AG09309 (cell line): ENCODE measurements around the gene ARHGEF6.
"Not testable (repeated sequence)": the region's sequence is repeated elsewhere in the genome, so short reads cannot be mapped to it uniquely, and the experiment has no call there.

Experiments used
- DNase-seq: peaks from one replicate; pipeline ENCODE4 v3.0.0-alpha.2; 2010; ENCODE audit warnings: low read depth
- H3K4me3 ChIP-seq: 2 replicates; pipeline ENCODE4 v1.5.1; 2011; ENCODE audit warnings: mild to moderate bottlenecking, low read depth, low read length, moderate library complexity; ENCODE audit not compliant: control insufficient read depth
- TF ChIP-seq, protein P1 (sequence below): IDR thresholded peaks from 2 replicates; pipeline ENCODE4 v1.5.1; 2011; ENCODE audit warnings: mild to moderate bottlenecking, low read depth, low read length, inconsistent platforms; ENCODE audit not compliant: insufficient read depth, control insufficient read depth; ENCODE audit errors: missing control alignments

The ARHGEF6 gene

DNA sequence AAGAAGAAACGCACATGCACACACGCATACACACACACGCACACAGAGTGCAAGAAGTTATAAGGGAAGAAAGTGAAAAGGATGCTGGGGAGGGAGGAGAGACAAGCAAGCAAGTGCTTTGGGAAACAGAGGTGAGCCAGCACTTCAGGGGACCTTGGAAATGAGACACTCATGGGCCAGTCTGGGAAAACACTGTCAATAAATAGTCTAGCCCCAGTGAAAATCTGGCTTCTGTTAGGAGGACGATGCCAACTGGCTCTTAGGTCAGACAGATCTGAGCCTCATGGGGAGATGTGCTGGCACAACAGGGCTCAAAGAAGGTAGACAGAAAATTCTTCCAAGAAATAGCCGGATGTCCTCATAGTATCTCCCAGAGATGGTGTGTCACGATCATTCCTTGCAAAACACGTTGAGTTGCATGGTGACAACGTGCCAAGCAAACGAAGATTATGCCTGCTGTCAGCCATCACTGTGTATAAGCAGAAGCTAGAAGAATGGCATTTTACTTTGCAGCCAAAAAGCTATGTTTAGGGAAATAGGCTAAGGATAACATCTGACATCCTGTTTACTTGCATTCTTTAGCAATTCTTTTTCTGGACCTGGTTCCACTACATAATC, 557 bp upstream of the ARHGEF6 start:
- H3K4me3 ChIP-seq, result no peak overlapping the region
- no peak for DNase-seq
- TF ChIP-seq, protein P1, sequence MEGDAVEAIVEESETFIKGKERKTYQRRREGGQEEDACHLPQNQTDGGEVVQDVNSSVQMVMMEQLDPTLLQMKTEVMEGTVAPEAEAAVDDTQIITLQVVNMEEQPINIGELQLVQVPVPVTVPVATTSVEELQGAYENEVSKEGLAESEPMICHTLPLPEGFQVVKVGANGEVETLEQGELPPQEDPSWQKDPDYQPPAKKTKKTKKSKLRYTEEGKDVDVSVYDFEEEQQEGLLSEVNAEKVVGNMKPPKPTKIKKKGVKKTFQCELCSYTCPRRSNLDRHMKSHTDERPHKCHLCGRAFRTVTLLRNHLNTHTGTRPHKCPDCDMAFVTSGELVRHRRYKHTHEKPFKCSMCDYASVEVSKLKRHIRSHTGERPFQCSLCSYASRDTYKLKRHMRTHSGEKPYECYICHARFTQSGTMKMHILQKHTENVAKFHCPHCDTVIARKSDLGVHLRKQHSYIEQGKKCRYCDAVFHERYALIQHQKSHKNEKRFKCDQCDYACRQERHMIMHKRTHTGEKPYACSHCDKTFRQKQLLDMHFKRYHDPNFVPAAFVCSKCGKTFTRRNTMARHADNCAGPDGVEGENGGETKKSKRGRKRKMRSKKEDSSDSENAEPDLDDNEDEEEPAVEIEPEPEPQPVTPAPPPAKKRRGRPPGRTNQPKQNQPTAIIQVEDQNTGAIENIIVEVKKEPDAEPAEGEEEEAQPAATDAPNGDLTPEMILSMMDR, result no peak

DNA sequence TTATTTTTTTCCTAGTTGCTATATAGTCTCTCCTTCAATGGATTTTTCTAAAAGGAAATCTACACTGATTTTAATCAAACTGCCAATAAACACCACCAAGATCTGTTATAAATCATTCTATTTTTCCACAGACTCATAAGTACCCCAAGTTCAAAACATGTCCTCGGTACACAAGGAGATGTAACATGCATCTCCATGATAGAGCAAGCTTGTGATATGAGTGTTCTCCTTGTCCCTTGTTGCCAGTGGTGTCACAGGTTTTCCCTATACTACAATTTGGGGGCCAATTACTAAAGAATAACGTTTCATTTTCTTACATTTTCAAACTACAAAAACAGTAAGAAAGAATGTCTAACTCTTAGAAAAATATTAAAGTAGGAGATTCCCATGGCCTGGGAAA, 491 bp downstream of the ARHGEF6 start:
- DNase-seq, result no peak
- TF ChIP-seq, protein P1, result no peak
- no peak overlapping the region for H3K4me3 ChIP-seq

DNA sequence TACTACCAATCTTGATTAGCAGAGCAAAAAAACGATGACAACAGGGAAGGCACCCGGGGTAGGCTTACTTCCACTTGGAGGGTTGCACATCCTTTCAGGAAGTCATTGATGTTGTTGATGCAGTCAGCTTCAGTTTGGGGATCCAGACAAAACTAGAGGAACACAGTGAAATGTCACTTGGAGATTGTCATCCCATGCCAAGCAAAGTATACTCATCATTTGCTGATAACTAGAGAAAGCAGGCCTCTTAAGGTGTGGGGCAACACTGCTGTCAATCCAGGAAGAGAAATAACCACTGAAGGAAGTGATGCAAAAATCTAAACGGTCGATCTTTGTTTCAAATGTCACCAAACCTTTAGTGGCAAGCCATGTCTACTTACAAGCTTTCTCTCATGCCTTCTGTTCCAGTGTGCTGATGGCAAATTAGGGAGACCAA, 1.4 kb downstream of the ARHGEF6 start:
- TF ChIP-seq, protein P1, result no peak
- DNase-seq, result no peak
- no peak overlapping the region for H3K4me3 ChIP-seq

DNA sequence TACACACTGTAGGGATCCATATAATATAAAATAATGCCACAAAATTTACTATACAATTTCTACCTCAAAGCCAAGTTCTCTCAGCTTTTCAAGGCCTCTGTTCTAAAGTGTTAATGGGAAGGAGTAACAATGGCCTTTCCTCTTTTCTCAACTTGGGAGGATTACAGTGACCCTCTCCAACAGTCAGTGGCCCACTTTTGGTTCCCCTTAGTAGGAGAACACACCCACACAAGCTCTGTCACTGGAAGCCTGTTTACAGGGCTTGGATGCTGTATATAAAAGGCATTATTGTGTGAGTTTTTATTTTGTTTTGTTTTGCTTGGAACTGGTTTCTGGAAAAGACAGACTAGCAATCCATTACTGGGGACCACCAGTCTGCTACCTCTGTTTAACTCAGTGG, 1.8 kb downstream of the ARHGEF6 start:
- DNase-seq, result no peak
- H3K4me3 ChIP-seq, result no peak overlapping the region
- TF ChIP-seq, protein P1, result no peak

DNA sequence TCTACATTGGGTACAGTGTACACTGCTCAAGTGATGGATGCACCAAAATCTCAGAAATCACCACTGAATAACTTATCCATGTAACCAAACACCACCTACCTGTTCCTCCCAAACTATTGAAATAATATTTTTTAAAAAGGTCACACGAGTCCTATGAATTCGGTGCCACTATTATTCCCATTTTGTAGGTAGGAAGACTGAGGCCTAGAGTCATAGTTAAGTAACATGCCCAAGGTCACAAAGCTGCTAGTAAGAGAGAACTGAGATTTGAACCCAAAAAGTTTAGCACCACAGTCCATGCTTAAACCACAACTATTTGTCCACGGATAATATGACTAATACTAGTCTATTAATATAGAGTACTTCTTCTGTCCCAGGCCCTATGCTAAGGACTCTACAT, 2.7 kb downstream of the ARHGEF6 start:
- TF ChIP-seq, protein P1, result no peak
- DNase-seq, result no peak
- H3K4me3 ChIP-seq, result no peak overlapping the region

DNA sequence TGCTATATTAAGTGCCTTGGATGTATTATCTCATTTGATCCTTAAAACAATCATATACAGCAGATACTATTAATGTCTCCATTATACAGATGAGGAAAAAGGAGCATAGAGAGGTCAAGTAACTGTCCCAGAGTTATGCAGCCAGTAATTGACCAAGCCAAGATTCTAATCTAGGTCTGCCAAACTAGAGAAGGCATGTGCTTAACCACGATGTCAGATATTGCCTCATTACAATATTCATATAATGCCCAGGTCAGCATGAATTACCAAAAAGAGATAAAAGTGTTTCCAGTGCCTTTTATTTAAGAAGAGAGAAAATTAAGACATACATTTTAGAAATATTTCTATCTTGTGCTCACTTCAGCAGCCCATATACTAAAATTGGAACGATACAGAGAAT, 7.1 kb downstream of the ARHGEF6 start:
- TF ChIP-seq, protein P1, result no peak
- DNase-seq, result no peak
- H3K4me3 ChIP-seq, result no peak overlapping the region

DNA sequence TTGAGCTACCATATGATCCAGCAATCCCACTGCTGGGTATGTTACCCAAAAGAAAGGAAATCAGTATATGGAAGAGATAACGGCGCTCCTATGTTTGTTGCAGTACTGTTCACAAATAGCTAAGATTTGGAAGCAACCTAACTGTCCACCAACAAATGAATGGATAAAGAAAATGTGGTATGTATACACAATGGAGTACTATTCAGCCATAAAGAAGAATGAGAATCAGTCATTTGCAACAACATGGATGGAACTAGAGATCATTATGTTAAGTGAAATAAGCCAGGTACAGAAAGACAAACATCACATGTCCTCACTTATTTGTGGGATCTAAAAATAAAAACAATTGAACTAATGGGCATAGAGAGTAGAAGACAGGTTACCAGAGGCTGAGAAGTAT, 8.9 kb downstream of the ARHGEF6 start:
- not testable (repeated sequence) for DNase-seq, H3K4me3 ChIP-seq
